T-cell (primary cell): Measurements from ENCODE around the gene MAN2B2. TPM values are rescaled to one million over a fixed set of nuclear protein-coding genes. Genes with fewer than 3 reads are reported as not detected.

Experiments
- ATAC-seq, 4 experiments: fragments of 200-7000 bp in 3 of 4; fragments of 150-1000 bp in 1 of 4; cut with Tn5 transposase; replicated peaks in 1 of 4; 1 replicate in 3 of 4; 2 replicates in 1 of 4; pipeline ENCODE4 v1.10.0; 2021; ENCODE audit warnings: moderate library complexity in 3 of 4, mild to moderate bottlenecking in 2 of 4, moderate number of reproducible peaks in 1 of 4
- CTCF ChIA-PET, 2 donors: fragments of 300-600 bp; sonication (Branson Sonifier 250); formaldehyde crosslinking; loops; one replicate each; lab custom pipeline; 2022; ENCODE audit warnings: antibody characterized with exemption in 2 of 2; lab: Charles Lee
- POLR2A ChIA-PET, 2 donors: fragments of 300-600 bp; sonication (Branson Sonifier 250); formaldehyde crosslinking; loops; one replicate each; lab custom pipeline; 2022; ENCODE audit warnings: antibody characterized with exemption in 2 of 2; lab: Charles Lee
- DNase-seq, 35 experiments: peaks; one replicate each; pipeline versions ENCODE4 v3.0.0 to v3.0.0-alpha.2; 2013 to 2023
- H3K27ac ChIP-seq: one replicate; pipeline ENCODE4 v1.5.1; 2013; ENCODE audit warnings: low read length
- H3K27me3 ChIP-seq, 2 experiments: replicated peaks in 1 of 2; 1 replicate in 1 of 2; 2 replicates in 1 of 2; pipeline versions ENCODE4 v1.6.1 to v1.7.0; 2013; ENCODE audit warnings: low read length in 1 of 2, mixed read lengths in 1 of 2; ENCODE audit not compliant: control insufficient read depth in 2 of 2, insufficient read depth in 2 of 2; ENCODE audit errors: extremely low read depth in 1 of 2
- H3K36me3 ChIP-seq, 2 donors: 1 replicate in 1 of 2; 2 replicates in 1 of 2; pipeline versions ENCODE4 v1.6.1 to v1.7.0; 2013; ENCODE audit warnings: low read length in 1 of 2; ENCODE audit not compliant: control insufficient read depth in 2 of 2, insufficient read depth in 1 of 2; ENCODE audit errors: extremely low read depth in 1 of 2
- H3K4me1 ChIP-seq, 2 experiments: 1 replicate in 1 of 2; 2 replicates in 1 of 2; pipeline versions ENCODE4 v1.6.1 to v1.7.0; 2013; ENCODE audit warnings: low read length in 2 of 2, mixed read lengths in 1 of 2; ENCODE audit not compliant: insufficient read depth in 2 of 2, control insufficient read depth in 1 of 2; ENCODE audit errors: extremely low read depth in 1 of 2
- H3K4me3 ChIP-seq, 2 donors: 1 replicate in 1 of 2; 2 replicates in 1 of 2; pipeline versions ENCODE4 v1.5.1 to v1.7.0; 2013; ENCODE audit warnings: mild to moderate bottlenecking in 2 of 2, low read length in 1 of 2, moderate library complexity in 1 of 2; ENCODE audit not compliant: control insufficient read depth in 1 of 2; ENCODE audit errors: extremely low read depth in 1 of 2
- H3K9me3 ChIP-seq: 2 replicates; pipeline ENCODE4 v1.7.0; 2013
- H3K27ac Mint-ChIP-seq, 2 donors: one replicate each; pipeline ENCODE4 v1.8.0; 2020 to 2021; ENCODE audit warnings: mild to moderate bottlenecking in 2 of 2, mixed read lengths in 2 of 2
- H3K27me3 Mint-ChIP-seq, 2 donors: one replicate each; pipeline ENCODE4 v1.8.0; 2021 to 2022; ENCODE audit warnings: mixed read lengths in 2 of 2
- H3K36me3 Mint-ChIP-seq: one replicate; pipeline ENCODE4 v1.8.0; 2021; ENCODE audit warnings: mixed read lengths
- H3K4me1 Mint-ChIP-seq, 3 donors: one replicate each; pipeline ENCODE4 v1.8.0; 2020 to 2022; ENCODE audit warnings: mixed read lengths in 3 of 3, mild to moderate bottlenecking in 1 of 3
- H3K4me3 Mint-ChIP-seq, 3 donors: one replicate each; pipeline ENCODE4 v1.8.0; 2020 to 2022; ENCODE audit warnings: mild to moderate bottlenecking in 3 of 3, mixed read lengths in 3 of 3, moderate library complexity in 3 of 3
- H3K9me3 Mint-ChIP-seq, 3 donors: one replicate each; pipeline ENCODE4 v1.8.0; 2020 to 2022; ENCODE audit warnings: mixed read lengths in 3 of 3
- WGBS: methylation state at CpG from one replicate; pipeline ENCODE4 v1.1.5; 2013; ENCODE audit warnings: missing lambda C conversion rate; ENCODE audit not compliant: insufficient coverage; 5-methylcytosine and 5-hydroxymethylcytosine counted together
- total RNA-seq, 35 experiments: library from RNA in 6 of 35; stranded (reverse) in 6 of 35; fragments of 120-200 nt in 1 of 35; gene quantifications; one replicate each; pipeline versions ENCODE4 v1.2.1 to v1.2.4 and lab custom pipeline; 2013 to 2026

The MAN2B2 gene
- total RNA-seq, 5 donors from 2014 or later (not counting 1 experiment from before 2014, with no cell fraction given): 27.4 to 54.1 (median 45.8) TPM

- H3K4me1 ChIP-seq: no peaks in the 10 kb centered on the region
- H3K9me3 ChIP-seq: no peaks in the 10 kb centered on the region
- no peaks in the 10 kb centered on the region for H3K36me3 ChIP-seq
- Mint-ChIP-seq H3K4me1 (peaks cover 0 to under 1% (median 0%) of the 10 kb centered on the region in 3 donors), H3K27ac (no peak overlapping the region), H3K27me3 (no peaks in the 10 kb centered on the region), H3K4me3 (no peak overlapping the region), H3K36me3 (no peaks in the 10 kb centered on the region), H3K9me3 (no peaks in the 10 kb centered on the region)
- 79% methylated on average over 7 of the region's 10 CpGs for WGBS
- H3K27ac ChIP-seq: no peak overlapping the region
- H3K4me3 ChIP-seq: no peak overlapping the region
- POLR2A ChIA-PET: interaction anchor here in 1 of 2 donors (0.5 to 0.7 kb wide), 2 partner anchors 9 to 52 kb away, joined by 3 read pairs; no protein-coding TSS in a partner anchor
- DNase-seq: no peak
- ATAC-seq: no peak
- CTCF ChIA-PET: no interaction called here
- no peaks in the 10 kb centered on the region for H3K27me3 ChIP-seq
Measured at GRCh38 chr4:6633091-6633906, 58.3 kb downstream of the MAN2B2 start.

GRCh38 chr4:6634746-6635145 lies 59.8 kb downstream of the MAN2B2 start:
- H3K4me1 Mint-ChIP-seq: peaks cover 0 to 2% (median 0%) of the 10 kb centered on the region in 3 donors
- no peaks in the 10 kb centered on the region for H3K9me3 ChIP-seq
- no peak overlapping the region for H3K4me3 Mint-ChIP-seq
- no peaks in the 10 kb centered on the region for H3K27me3 ChIP-seq
- H3K27ac ChIP-seq: no peak overlapping the region
- no peaks in the 10 kb centered on the region for H3K9me3 Mint-ChIP-seq
- H3K27ac Mint-ChIP-seq: no peak overlapping the region
- ChIA-PET POLR2A (interaction anchor here in 1 of 2 donors (0.7 kb wide), 1 partner anchor 12 kb away, joined by 3 read pairs; no protein-coding TSS in a partner anchor), CTCF (no interaction called here)
- DNase-seq (no peak), ATAC-seq (no peak)
- H3K36me3 Mint-ChIP-seq: no peaks in the 10 kb centered on the region
- no peaks in the 10 kb centered on the region for H3K27me3 Mint-ChIP-seq
- WGBS: 100% methylated on average over 3 of the region's 9 CpGs
- H3K4me3 ChIP-seq: no peak overlapping the region
- peaks cover 0 to 3% of the 10 kb centered on the region in 2 experiments for H3K4me1 ChIP-seq
- no peaks in the 10 kb centered on the region for H3K36me3 ChIP-seq

GRCh38 chr4:6639137-6639680 lies 64.2 kb downstream of the MAN2B2 start:
- DNase-seq: no peak
- no peak overlapping the region for H3K4me3 ChIP-seq
- no peaks in the 10 kb centered on the region for H3K9me3 ChIP-seq
- POLR2A ChIA-PET: interaction anchor here in 1 of 2 donors (0.7 to 1.1 kb wide), 2 partner anchors 57 to 68 kb away, joined by 3 to 9 read pairs; no protein-coding TSS in a partner anchor
- H3K4me1 ChIP-seq: peaks cover 12 to 29% of the 10 kb centered on the region in 2 experiments
- Mint-ChIP-seq H3K27me3 (no peaks in the 10 kb centered on the region), H3K4me3 (peak overlapping the region; percentile 44 to 58 (median 51)), H3K27ac (peak overlapping the region in 1 of 2 donors; percentile 39), H3K36me3 (peaks cover 33% of the 10 kb centered on the region), H3K4me1 (peaks cover 33 to 43% (median 37%) of the 10 kb centered on the region in 3 donors), H3K9me3 (no peaks in the 10 kb centered on the region)
- CTCF ChIA-PET: interaction anchor here (0.7 to 1.1 kb wide), 3 partner anchors 34 to 72 kb away, joined by 3 to 6 read pairs (median 4); no protein-coding TSS in a partner anchor
- no peak overlapping the region for H3K27ac ChIP-seq
- WGBS: 97% methylated on average over 7 of the region's 14 CpGs
- no peak for ATAC-seq
- H3K36me3 ChIP-seq: peaks cover 0 to 22% of the 10 kb centered on the region in 2 donors
- H3K27me3 ChIP-seq: no peaks in the 10 kb centered on the region

GRCh38 chr4:6640292-6641163 lies 65.5 kb downstream of the MAN2B2 start, which contains the start of gene MRFAP1:
TSS of gene MRFAP1 (plus strand) at chr4:6640685. CDS start at chr4:6640863, 178 bp downstream.
- WGBS: under 1% methylated on average over 83 of the region's 90 CpGs
- DNase-seq (peak; percentile 89 to 98 (median 94)), ATAC-seq (peak; percentile 83 to 88 (median 86))
- Histone ChIP-seq H3K27ac (peak within 1 kb of the TSS; percentile 99), H3K36me3 (peaks cover 0 to 22% of the 10 kb centered on the region in 2 donors), H3K9me3 (no peaks in the 10 kb centered on the region), H3K4me3 (peak within 1 kb of the TSS; percentile 70 to 96), H3K4me1 (peaks cover 12 to 29% of the 10 kb centered on the region in 2 experiments), H3K27me3 (no peaks in the 10 kb centered on the region)
- H3K9me3 Mint-ChIP-seq: no peaks in the 10 kb centered on the region
- peak within 1 kb of the TSS; percentile 98 to 99 for H3K27ac Mint-ChIP-seq
- POLR2A ChIA-PET: interaction anchor here in 1 of 2 donors (0.6 to 2.0 kb wide), 5 partner anchors 24 to 429 kb away, joined by 3 to 10 read pairs (median 4); a partner anchor contains a TSS
- CTCF ChIA-PET: interaction anchor here in 1 of 2 donors (0.7 to 1.3 kb wide), 3 partner anchors 24 to 69 kb away, joined by 7 to 11 read pairs (median 7); partner anchors contain the start of gene MRFAP1L1
- H3K4me1 Mint-ChIP-seq: peaks cover 37 to 50% (median 37%) of the 10 kb centered on the region in 3 donors
- peak within 1 kb of the TSS; percentile 99 to 100 (median 99) for H3K4me3 Mint-ChIP-seq
- peaks cover 33% of the 10 kb centered on the region for H3K36me3 Mint-ChIP-seq
- no peaks in the 10 kb centered on the region for H3K27me3 Mint-ChIP-seq

GRCh38 chr4:6641164-6641970 lies 66.4 kb downstream of the MAN2B2 start:
- POLR2A ChIA-PET: interaction anchor here (0.6 to 2.0 kb wide), 6 partner anchors 18 to 49 kb away, joined by 3 to 10 read pairs (median 4); a partner anchor contains a TSS
- Mint-ChIP-seq H3K4me1 (peaks cover 37 to 51% (median 42%) of the 10 kb centered on the region in 3 donors), H3K9me3 (no peaks in the 10 kb centered on the region), H3K27me3 (no peaks in the 10 kb centered on the region), H3K36me3 (peaks cover 33% of the 10 kb centered on the region), H3K4me3 (peak overlapping the region; percentile 99 to 100 (median 99)), H3K27ac (peak overlapping the region; percentile 98 to 99)
- Histone ChIP-seq H3K27me3 (no peaks in the 10 kb centered on the region), H3K36me3 (peaks cover 0 to 22% of the 10 kb centered on the region in 2 donors), H3K27ac (peak overlapping the region; percentile 99), H3K4me3 (peak overlapping the region; percentile 70 to 96), H3K9me3 (no peaks in the 10 kb centered on the region), H3K4me1 (peaks cover 12 to 29% of the 10 kb centered on the region in 2 experiments)
- WGBS: 0% methylated on average over 45 of the region's 50 CpGs
- peak in 33 of 35 experiments; percentile 24 to 68 (median 51) for DNase-seq
- ATAC-seq: peak; percentile 33 to 49 (median 36)
- CTCF ChIA-PET: interaction anchor here (0.7 to 1.5 kb wide), 7 partner anchors 22 to 68 kb away, joined by 3 to 11 read pairs (median 6); partner anchors contain the start of gene MRFAP1L1 (in 1 of the 2)
